GM18873 (cell line): ENCODE results near the gene FAT1.

Experiments used
- ATAC-seq: cut with Tn5 transposase; IDR thresholded peaks from one replicate; pipeline ENCODE4 v1.9.1; 2021; ENCODE audit warnings: mild to moderate bottlenecking, moderate library complexity, moderate number of reproducible peaks; ENCODE audit not compliant: unreplicated experiment, low FRiP score

The FAT1 gene

GRCh38 chr4:186701273-186701672, 22.4 kb downstream of the FAT1 start:
- ATAC-seq, result no peak

- ATAC-seq, result no peak
Observed at GRCh38 chr4:186700746-186701145, 22.9 kb downstream of the FAT1 start.

- ATAC-seq, result no peak
Observed at GRCh38 chr4:186699881-186700397, 23.7 kb downstream of the FAT1 start.

- no peak for ATAC-seq
Observed at GRCh38 chr4:186699298-186699697, 24.4 kb downstream of the FAT1 start.

- ATAC-seq, result no peak
Observed at GRCh38 chr4:186698525-186698924, 25.1 kb downstream of the FAT1 start.

- no peak for ATAC-seq
Observed at GRCh38 chr4:186698028-186698427, 25.6 kb downstream of the FAT1 start.

- no peak for ATAC-seq
Observed at GRCh38 chr4:186695392-186695791, 28.3 kb downstream of the FAT1 start.

GRCh38 chr4:186693894-186694293, 29.8 kb downstream of the FAT1 start:
- ATAC-seq, result no peak

GRCh38 chr4:186693159-186693815, 30.4 kb downstream of the FAT1 start:
- ATAC-seq, result no peak

GRCh38 chr4:186691396-186691795, 32.3 kb downstream of the FAT1 start:
- no peak for ATAC-seq

- ATAC-seq, result no peak
Observed at GRCh38 chr4:186689476-186689875, 34.2 kb downstream of the FAT1 start.

GRCh38 chr4:186688150-186688943, 35.3 kb downstream of the FAT1 start:
- ATAC-seq, result no peak

GRCh38 chr4:186687265-186687664, 36.4 kb downstream of the FAT1 start:
- no peak for ATAC-seq

- ATAC-seq, result no peak
Observed at GRCh38 chr4:186685767-186686183, 37.9 kb downstream of the FAT1 start.

- no peak for ATAC-seq
Observed at GRCh38 chr4:186684889-186685309, 38.8 kb downstream of the FAT1 start.

GRCh38 chr4:186684220-186684619, 39.4 kb downstream of the FAT1 start:
- no peak for ATAC-seq

- ATAC-seq, result no peak
Observed at GRCh38 chr4:186680641-186681040, 43.0 kb downstream of the FAT1 start.

- no peak for ATAC-seq
Observed at GRCh38 chr4:186676531-186677161, 47.0 kb downstream of the FAT1 start.

- ATAC-seq, result no peak
Observed at GRCh38 chr4:186669735-186670134, 53.9 kb downstream of the FAT1 start.

GRCh38 chr4:186669159-186669731, 54.4 kb downstream of the FAT1 start:
- ATAC-seq, result no peak

- ATAC-seq, result no peak
Observed at GRCh38 chr4:186666750-186667149, 56.9 kb downstream of the FAT1 start.
